ENCODE measurements around the gene RGS9BP.

- TF ChIP-seq CTCF (conservative IDR thresholded peaks at IDR 0.05) = no peak
- no peak for TF ChIP-seq EZH2 (IDR thresholded peaks at IDR 0.05; ENCODE audit: low read depth)
Measured at GRCh38 chr19:32691291-32691951, 15.8 kb downstream of the RGS9BP start, which contains the start of gene NUDT19.
